Measurements from ENCODE around the gene DNAH17. TPM values are rescaled to one million over a fixed set of nuclear protein-coding genes. Genes with fewer than 3 reads are reported as not detected.

DNAH17 gene
- total and polyA plus RNA-seq, 2 of the 8 experiments (the other 6 are each of a cell fraction or from before 2014, with no cell fraction given), result 0.14 to 0.67 TPM

DNA sequence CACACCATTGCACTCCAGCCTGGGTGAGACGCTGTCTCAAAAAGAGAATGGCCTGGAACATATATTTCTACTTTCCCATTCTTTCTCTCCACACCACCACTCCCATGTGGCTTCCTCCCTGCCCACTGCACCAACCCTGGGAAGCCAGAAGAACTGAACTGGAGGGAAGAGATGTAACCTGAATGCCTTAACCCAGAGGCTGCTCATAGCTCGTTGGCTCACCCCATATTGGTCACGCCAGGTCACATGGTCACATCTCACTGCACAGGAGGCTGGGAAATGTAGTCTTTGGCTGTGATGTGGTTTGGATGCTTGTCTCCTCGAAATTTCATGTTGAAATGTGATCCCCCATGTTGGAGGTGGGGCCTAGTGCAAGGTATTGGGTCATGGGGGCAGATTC, 5.9 kb upstream of the DNAH17 start (continued):
- TF ChIP-seq POLR2A (IDR thresholded peaks at IDR 0.05; ENCODE audit: control extremely low read depth in 1 of 2, low read depth in 2 of 2, low read length in 2 of 2) (no peak), TCF12 (IDR thresholded peaks at IDR 0.05; ENCODE audit: low read depth, low read length) (no peak), FOSL1 (IDR thresholded peaks at IDR 0.05; ENCODE audit: insufficient read depth, low read depth, low read length) (no peak), USF2 (IDR thresholded peaks at IDR 0.05; ENCODE audit: low read length) (peak; percentile 88)
